ENCODE results near the gene KPNA3. TPM values are rescaled to one million over a fixed set of nuclear protein-coding genes. Genes with fewer than 3 reads are reported as not detected.
"Not testable (repeated sequence)": the region's sequence is repeated elsewhere in the genome, so short reads cannot be mapped to it uniquely, and the experiment has no call there.

KPNA3 gene
- total and polyA plus RNA-seq, 7 donors, result 15.6 to 64.3 (median 41.5) TPM

GRCh38 chr13:49777746-49778614 lies 14.5 kb downstream of the KPNA3 start:
- Histone ChIP-seq H3K36me3 (no peaks in the 10 kb centered on the region), H3K27me3 (no peaks in the 10 kb centered on the region), H3K27ac (no peak overlapping the region), H3K4me1 (peaks cover 0 to 24% (median 7%) of the 10 kb centered on the region in 4 donors), H3K4me3 (no peak overlapping the region), H3K9me3 (no peaks in the 10 kb centered on the region)
- DNase-seq, result no peak
- intact Hi-C loops (cut with DNase I), result no loop called here
- 34 to 74% methylated on average over 6 of the region's 6 CpGs for WGBS, 2 donors
- TF ChIP-seq CTCF (IDR thresholded peaks at IDR 0.05) (no peak), POLR2AphosphoS5 (IDR thresholded peaks at IDR 0.05) (no peak), POLR2A (IDR thresholded peaks at IDR 0.05) (no peak), EP300 (IDR thresholded peaks at IDR 0.05) (no peak)

GRCh38 chr13:49776871-49777270 lies 15.6 kb downstream of the KPNA3 start:
- no peaks in the 10 kb centered on the region for H3K9me3 ChIP-seq
- no peak for TF ChIP-seq CTCF (IDR thresholded peaks at IDR 0.05)
- no peak for TF ChIP-seq POLR2AphosphoS5 (IDR thresholded peaks at IDR 0.05)
- TF ChIP-seq POLR2A (IDR thresholded peaks at IDR 0.05), result no peak
- TF ChIP-seq EP300 (IDR thresholded peaks at IDR 0.05), result no peak
- no peak overlapping the region for H3K4me3 ChIP-seq
- DNase-seq, result no peak
- H3K36me3 ChIP-seq, result no peaks in the 10 kb centered on the region
- H3K4me1 ChIP-seq, result peaks cover 0 to 21% (median 6%) of the 10 kb centered on the region in 4 donors
- intact Hi-C loops (cut with DNase I), result no loop called here
- no peaks in the 10 kb centered on the region for H3K27me3 ChIP-seq
- H3K27ac ChIP-seq, result no peak overlapping the region

- Histone ChIP-seq H3K36me3 (no peaks in the 10 kb centered on the region), H3K4me3 (no peak overlapping the region), H3K9me3 (no peaks in the 10 kb centered on the region), H3K27ac (no peak overlapping the region), H3K4me1 (peaks cover 0 to 12% (median 3%) of the 10 kb centered on the region in 4 donors), H3K27me3 (no peaks in the 10 kb centered on the region)
- WGBS, 2 donors, result 91 to 96% methylated on average over 2 of the region's 2 CpGs
- no peak for DNase-seq
- intact Hi-C loops (cut with DNase I), result no loop called here
- TF ChIP-seq EP300 (IDR thresholded peaks at IDR 0.05), result no peak
- no peak for TF ChIP-seq CTCF (IDR thresholded peaks at IDR 0.05)
- TF ChIP-seq POLR2AphosphoS5 (IDR thresholded peaks at IDR 0.05), result no peak
- TF ChIP-seq POLR2A (IDR thresholded peaks at IDR 0.05), result no peak
These were observed 18.0 kb downstream of the KPNA3 start for GRCh38 chr13:49774376-49775005.

GRCh38 chr13:49772828-49773227 lies 19.7 kb downstream of the KPNA3 start:
- Histone ChIP-seq H3K4me3 (no peak overlapping the region), H3K27ac (no peak overlapping the region), H3K4me1 (peaks cover 0 to 12% (median 3%) of the 10 kb centered on the region in 4 donors), H3K27me3 (no peaks in the 10 kb centered on the region), H3K9me3 (no peaks in the 10 kb centered on the region), H3K36me3 (no peaks in the 10 kb centered on the region)
- TF ChIP-seq POLR2AphosphoS5 (IDR thresholded peaks at IDR 0.05) (no peak), POLR2A (IDR thresholded peaks at IDR 0.05) (no peak), EP300 (IDR thresholded peaks at IDR 0.05) (no peak), CTCF (IDR thresholded peaks at IDR 0.05) (no peak)
- intact Hi-C loops (cut with DNase I), result no loop called here
- 90 to 91% methylated on average over 2 of the region's 2 CpGs for WGBS, 2 donors
- no peak for DNase-seq

GRCh38 chr13:49761811-49762210 lies 30.7 kb downstream of the KPNA3 start:
- 94% methylated on average over 32 of the region's 32 CpGs for WGBS, 2 donors
- H3K27ac ChIP-seq; DNase-seq; intact Hi-C loops (cut with DNase I); H3K27me3 ChIP-seq; H3K36me3 ChIP-seq; H3K9me3 ChIP-seq; H3K4me3 ChIP-seq; H3K4me1 ChIP-seq: not testable (repeated sequence)
